Progenitor cell of endocrine pancreas (in vitro differentiated cells): Measurements from ENCODE around the gene TNFSF9. TPM values are rescaled to one million over a fixed set of nuclear protein-coding genes. Genes with fewer than 3 reads are reported as not detected.
"Not testable (repeated sequence)": the region's sequence is repeated elsewhere in the genome, so short reads cannot be mapped to it uniquely, and the experiment has no call there.

ENCODE experiments used
- DNase-seq: peaks from one replicate; pipeline ENCODE4 v3.0.0; 2021; ENCODE audit warnings: low spot score; ENCODE audit not compliant: unreplicated experiment
- H3K27ac Mint-ChIP-seq: 2 replicates; pipeline ENCODE4 v1.8.0; 2021; ENCODE audit warnings: mild to moderate bottlenecking, moderate library complexity, mixed read lengths
- H3K27me3 Mint-ChIP-seq: 2 replicates; pipeline ENCODE4 v1.8.0; 2021; ENCODE audit warnings: mixed read lengths
- H3K36me3 Mint-ChIP-seq: 2 replicates; pipeline ENCODE4 v1.8.0; 2022; ENCODE audit warnings: mixed read lengths; ENCODE audit not compliant: insufficient read depth
- H3K4me1 Mint-ChIP-seq: 2 replicates; pipeline ENCODE4 v1.8.0; 2021; ENCODE audit warnings: low read depth, mixed read lengths
- H3K4me3 Mint-ChIP-seq: 2 replicates; pipeline ENCODE4 v1.8.0; 2021; ENCODE audit warnings: low read depth, mild to moderate bottlenecking, moderate library complexity, mixed read lengths
- H3K9me3 Mint-ChIP-seq: 2 replicates; pipeline ENCODE4 v1.8.0; 2021; ENCODE audit warnings: low read depth, mixed read lengths
- CTCF ChIP-seq: fragments of 200-600 bp; sonication (generic); IDR thresholded peaks from one replicate; pipeline ENCODE4 v1.5.0; 2021; ENCODE audit warnings: antibody characterized with exemption, mild to moderate bottlenecking; ENCODE audit not compliant: unreplicated experiment
- total RNA-seq: library from RNA; stranded (reverse); gene quantifications from 2 replicates; pipeline ENCODE4 v1.2.1, GENCODE V29; 2021

TNFSF9 gene
- total RNA-seq, 1 donor from 2014 or later: not detected

DNA sequence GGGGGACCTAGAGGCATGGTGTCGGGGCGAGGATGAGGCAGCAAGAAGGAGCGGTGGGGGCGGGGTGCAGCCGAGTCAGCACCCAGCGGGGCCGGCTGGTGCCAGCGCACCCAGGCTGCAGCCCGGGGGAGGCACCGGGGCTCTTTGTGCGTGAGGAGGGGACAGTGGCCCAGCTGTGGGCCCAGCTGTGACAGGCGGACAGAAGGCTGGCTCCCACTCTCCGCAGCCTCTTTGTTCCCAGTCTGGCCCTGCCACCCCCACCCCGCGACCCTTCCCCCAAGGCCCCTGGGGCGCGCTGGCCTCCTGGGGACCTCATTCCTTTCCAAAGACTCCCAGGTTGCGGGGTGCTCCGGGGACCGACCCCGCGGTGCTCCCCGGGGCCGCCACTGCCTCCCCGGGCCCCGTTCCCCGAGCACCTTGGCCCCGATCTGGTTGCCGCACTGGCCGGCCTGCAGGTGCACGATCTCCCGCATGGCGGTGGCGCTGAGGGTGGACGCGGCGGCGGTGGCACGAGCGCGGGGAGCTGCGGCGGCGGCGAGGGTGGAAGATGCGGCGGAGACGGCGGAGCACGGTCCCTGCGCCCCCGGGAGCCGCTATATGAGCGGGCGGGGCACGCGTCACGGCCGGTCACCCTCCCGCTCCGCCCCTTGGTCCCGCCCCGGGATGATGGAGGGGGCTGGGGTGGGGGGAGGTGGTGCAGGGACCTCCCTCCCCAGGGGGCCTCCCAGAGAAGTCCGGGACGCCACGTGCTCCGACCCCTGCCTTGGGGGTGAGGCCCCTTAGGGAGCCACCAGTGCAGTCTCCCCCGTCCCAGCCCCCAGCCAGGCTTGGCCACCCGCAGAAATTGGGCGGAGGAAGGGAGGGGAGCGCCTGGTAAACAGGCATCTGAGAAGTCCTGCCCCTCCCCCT is 28.8 kb upstream of the TNFSF9 start, which contains the start of gene TUBB4A:
Gene TUBB4A, minus strand, starts transcription at position 570 of the 909 bp plus-strand sequence. Its CDS starts 97 bp downstream, at position 473.
- DNase-seq: peak; percentile 39
- Mint-ChIP-seq H3K9me3 (no peaks in the 10 kb centered on the region), H3K4me1 (peaks cover 5% of the 10 kb centered on the region), H3K4me3 (peak within 1 kb of the TSS; percentile 84), H3K27ac (peak within 1 kb of the TSS; percentile 81), H3K27me3 (peaks cover 3% of the 10 kb centered on the region), H3K36me3 (peaks cover 11% of the 10 kb centered on the region)
- peak; percentile 38 for TF ChIP-seq CTCF

DNA sequence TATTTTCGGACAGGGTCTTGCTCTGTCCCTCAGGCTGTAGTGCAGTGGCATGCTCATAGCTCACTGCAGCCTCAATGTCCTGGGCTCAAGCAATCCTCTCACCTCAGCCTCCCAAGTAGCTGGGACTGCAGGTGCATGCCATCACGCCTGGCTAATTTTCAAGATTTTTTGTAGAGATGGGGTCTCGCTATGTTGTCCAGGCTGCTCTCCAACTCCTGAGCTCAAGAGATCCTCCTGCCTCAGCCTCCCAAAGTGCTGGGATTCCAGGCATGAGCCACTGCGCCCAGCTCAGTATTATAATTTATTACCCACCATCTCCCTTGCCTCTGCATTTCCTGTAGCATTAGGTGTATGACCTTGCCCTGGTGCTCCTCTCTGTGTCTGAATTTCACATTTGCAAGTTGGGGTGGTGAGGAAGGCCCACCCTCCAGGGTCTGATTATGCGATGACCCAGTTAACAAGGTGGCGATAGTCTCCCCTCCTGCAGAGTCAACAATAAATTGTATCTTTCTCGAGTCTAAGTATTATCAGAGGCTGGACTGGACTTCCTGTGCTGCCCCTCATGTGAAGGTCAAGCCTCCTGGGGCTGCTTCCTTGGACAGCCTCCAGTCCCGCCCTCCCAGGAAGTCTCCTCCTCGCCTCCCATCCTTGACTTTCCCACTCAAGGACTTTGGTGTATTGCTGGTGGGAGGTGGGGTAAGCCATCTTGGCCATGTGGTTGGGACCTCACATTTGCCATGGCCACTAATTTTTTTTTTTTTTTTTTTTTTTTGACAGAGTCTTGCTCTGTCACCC is 27.2 kb upstream of the TNFSF9 start:
- Mint-ChIP-seq H3K36me3 (peaks cover 7% of the 10 kb centered on the region), H3K27me3 (peaks cover 3% of the 10 kb centered on the region), H3K4me3 (no peak overlapping the region), H3K9me3 (no peaks in the 10 kb centered on the region), H3K27ac (no peak overlapping the region), H3K4me1 (peaks cover 5% of the 10 kb centered on the region)
- no peak for TF ChIP-seq CTCF
- no peak for DNase-seq

GRCh38 chr19:6508028-6508771 is 22.6 kb upstream of the TNFSF9 start:
- H3K9me3 Mint-ChIP-seq, DNase-seq, H3K27me3 Mint-ChIP-seq, H3K4me1 Mint-ChIP-seq, H3K27ac Mint-ChIP-seq, H3K36me3 Mint-ChIP-seq, H3K4me3 Mint-ChIP-seq: not testable (repeated sequence)

DNA sequence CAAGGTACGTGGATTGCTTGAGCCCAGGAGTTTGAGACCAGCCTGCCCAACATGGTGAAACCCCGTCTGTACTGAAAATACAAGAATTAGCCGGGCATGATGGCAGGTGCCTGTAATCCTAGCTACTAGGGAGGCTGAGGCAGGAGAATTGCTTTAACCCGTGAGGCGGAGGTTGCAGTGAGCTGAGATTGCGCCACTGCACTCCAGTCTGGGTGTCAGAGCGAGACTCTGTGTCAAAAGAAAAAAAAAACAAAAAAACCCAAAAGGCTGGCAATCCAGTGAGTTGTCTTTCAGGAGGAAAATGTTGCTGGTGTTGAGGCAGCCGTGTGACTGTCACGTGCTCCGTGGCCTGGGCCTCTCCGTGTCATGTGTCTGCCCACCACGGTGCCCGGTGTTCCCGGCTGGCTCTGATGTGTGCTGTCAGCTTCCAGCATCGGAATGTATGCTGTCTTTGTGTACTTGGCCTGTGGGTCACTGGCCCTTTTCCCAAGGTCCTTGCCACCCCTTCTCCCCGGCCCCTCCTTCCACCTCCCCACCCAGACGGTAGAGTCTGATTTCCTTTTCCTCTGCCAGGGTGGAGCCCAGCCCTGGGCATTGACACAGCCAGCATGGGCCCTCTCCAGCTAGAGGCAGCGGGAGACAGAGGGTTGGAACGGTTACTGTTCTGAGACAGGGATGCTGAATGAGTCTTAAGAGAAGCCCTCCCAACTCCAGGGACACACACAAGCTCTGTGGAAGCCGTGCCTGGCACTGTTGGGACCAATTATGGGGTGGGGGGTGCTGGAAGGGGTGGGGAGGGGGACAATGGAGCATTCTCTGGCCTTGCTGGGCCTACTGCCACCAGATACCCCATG is 21.5 kb upstream of the TNFSF9 start:
- Mint-ChIP-seq H3K36me3 (no peaks in the 10 kb centered on the region), H3K9me3 (no peaks in the 10 kb centered on the region), H3K27me3 (no peaks in the 10 kb centered on the region), H3K4me1 (peaks cover 11% of the 10 kb centered on the region), H3K27ac (no peak overlapping the region), H3K4me3 (no peak overlapping the region)
- TF ChIP-seq CTCF: no peak
- no peak for DNase-seq

DNA sequence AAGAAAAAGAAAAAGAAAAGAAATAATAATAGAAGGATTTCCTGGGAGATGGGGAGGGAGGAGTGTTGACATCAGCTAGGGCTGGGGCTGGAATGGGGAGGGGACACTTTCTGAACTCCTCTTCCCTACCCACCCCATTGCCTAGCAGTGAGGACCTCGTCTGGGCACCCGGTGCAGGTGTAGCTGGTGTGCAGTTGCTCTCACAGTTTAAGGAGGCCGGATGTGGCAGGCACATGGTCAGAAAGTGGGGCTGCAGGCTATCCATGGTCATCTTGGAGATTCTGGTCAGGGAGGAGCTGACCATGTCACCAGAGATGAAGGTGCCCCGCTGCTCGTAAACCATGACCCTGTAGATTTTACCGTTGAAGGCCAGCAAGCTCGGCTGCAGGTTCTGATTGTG is 20.2 kb upstream of the TNFSF9 start:
- Mint-ChIP-seq H3K4me1 (peaks cover 11% of the 10 kb centered on the region), H3K4me3 (no peak overlapping the region), H3K27ac (no peak overlapping the region), H3K9me3 (no peaks in the 10 kb centered on the region), H3K27me3 (no peaks in the 10 kb centered on the region), H3K36me3 (no peaks in the 10 kb centered on the region)
- no peak for TF ChIP-seq CTCF
- DNase-seq: no peak
